Cardiac muscle cell (in vitro differentiated cells and primary cell): ENCODE measurements around the gene CACNA2D4. TPM values are rescaled to one million over a fixed set of nuclear protein-coding genes. Genes with fewer than 3 reads are reported as not detected.

ENCODE experiments used
- DNase-seq, 2 donors: peaks; one replicate each; pipeline versions ENCODE4 v3.0.0 to v3.0.0-alpha.2; 2010 to 2017; ENCODE audit warnings: low read depth in 1 of 2, low spot score in 1 of 2
- H3K27ac ChIP-seq: fragments of 200-600 bp; sonication (generic); 2 replicates; pipeline ENCODE4 v1.5.1; 2016
- H3K27me3 ChIP-seq: fragments of 200-600 bp; sonication (generic); 2 replicates; pipeline ENCODE4 v1.6.0; 2016; ENCODE audit warnings: control low read depth
- H3K36me3 ChIP-seq: fragments of 200-600 bp; sonication (generic); 2 replicates; pipeline ENCODE4 v1.5.1; 2016; ENCODE audit warnings: control low read depth
- H3K4me1 ChIP-seq: fragments of 200-600 bp; sonication (generic); 2 replicates; pipeline ENCODE4 v1.8.1; 2017; ENCODE audit warnings: low read depth, mild to moderate bottlenecking, mixed run types
- H3K4me3 ChIP-seq: fragments of 200-600 bp; sonication (generic); 2 replicates; pipeline ENCODE4 v1.5.1; 2016; ENCODE audit warnings: mild to moderate bottlenecking
- H3K9me3 ChIP-seq: fragments of 200-600 bp; sonication (generic); 2 replicates; pipeline ENCODE4 v1.5.1; 2017; ENCODE audit warnings: low read depth, mild to moderate bottlenecking, control low read depth
- CTCF ChIP-seq: IDR thresholded peaks from 2 replicates; pipeline ENCODE4 v1.5.1; 2012; ENCODE audit warnings: low read depth, mild to moderate bottlenecking, low read length
- polyA plus RNA-seq: library from polyadenylated mRNA; unstranded; fragments of >200 nt; fragmentation: Nextera tagmentation; extraction: Ambion mirVana; gene quantifications from 2 replicates; pipeline ENCODE4 v1.2.1, GENCODE V29; 2016
- total RNA-seq: library from RNA; depleted of rRNA; stranded (reverse); fragments of >200 nt; gene quantifications from 2 replicates; pipeline ENCODE4 v1.2.3, GENCODE V29; 2016

Gene CACNA2D4
- total and polyA plus RNA-seq, 2 experiments from 2014 or later, result 0.39 to 1.3 TPM

GRCh38 chr12:1808036-1808797 is 110.2 kb downstream of the CACNA2D4 start:
- Histone ChIP-seq H3K9me3 (no peaks in the 10 kb centered on the region), H3K36me3 (no peaks in the 10 kb centered on the region), H3K27me3 (no peaks in the 10 kb centered on the region), H3K4me1 (no peaks in the 10 kb centered on the region), H3K27ac (no peak overlapping the region), H3K4me3 (no peak overlapping the region)
- TF ChIP-seq CTCF, result no peak
- DNase-seq, result no peak

GRCh38 chr12:1807087-1807860 is 111.2 kb downstream of the CACNA2D4 start:
- Histone ChIP-seq H3K4me3 (no peak overlapping the region), H3K9me3 (no peaks in the 10 kb centered on the region), H3K36me3 (no peaks in the 10 kb centered on the region), H3K4me1 (no peaks in the 10 kb centered on the region), H3K27me3 (no peaks in the 10 kb centered on the region), H3K27ac (no peak overlapping the region)
- no peak for DNase-seq
- no peak for TF ChIP-seq CTCF

- Histone ChIP-seq H3K4me3 (no peak overlapping the region), H3K27ac (peak overlapping the region; percentile 58), H3K27me3 (no peaks in the 10 kb centered on the region), H3K36me3 (no peaks in the 10 kb centered on the region), H3K4me1 (no peaks in the 10 kb centered on the region), H3K9me3 (no peaks in the 10 kb centered on the region)
- no peak for TF ChIP-seq CTCF
- DNase-seq, result peak in 1 of 2 donors; percentile 72
These were observed 112.0 kb downstream of the CACNA2D4 start for GRCh38 chr12:1806301-1807086.

GRCh38 chr12:1805441-1806081 is 112.9 kb downstream of the CACNA2D4 start:
- no peak overlapping the region for H3K4me3 ChIP-seq
- H3K36me3 ChIP-seq, result no peaks in the 10 kb centered on the region
- no peaks in the 10 kb centered on the region for H3K27me3 ChIP-seq
- no peaks in the 10 kb centered on the region for H3K4me1 ChIP-seq
- no peak overlapping the region for H3K27ac ChIP-seq
- TF ChIP-seq CTCF, result no peak
- H3K9me3 ChIP-seq, result no peaks in the 10 kb centered on the region
- no peak for DNase-seq
